Measurements from ENCODE around the gene CBL. TPM values are rescaled to one million over a fixed set of nuclear protein-coding genes. Genes with fewer than 3 reads are reported as not detected.

The CBL gene
- polyA plus RNA-seq, 3 donors: 7.6 to 24.0 (median 23.1) TPM

DNA sequence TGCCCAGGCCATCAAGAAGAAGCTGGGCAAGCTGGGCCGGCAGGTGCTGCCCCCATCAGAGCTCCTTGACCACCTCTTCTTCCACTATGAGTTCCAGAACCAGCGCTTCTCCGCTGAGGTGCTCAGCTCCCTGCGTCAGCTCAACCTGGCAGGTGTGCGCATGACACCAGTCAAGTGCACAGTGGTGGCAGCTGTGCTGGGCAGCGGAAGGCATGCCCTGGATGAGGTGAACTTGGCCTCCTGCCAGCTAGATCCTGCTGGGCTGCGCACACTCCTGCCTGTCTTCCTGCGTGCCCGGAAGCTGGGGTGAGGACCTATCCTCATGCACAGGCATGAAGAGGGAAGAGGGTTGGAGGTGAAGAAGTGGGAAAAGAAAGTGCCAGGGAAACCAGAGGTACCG lies 26.2 kb upstream of the CBL start:
- DNase-seq: no peak
- 95% methylated on average over 10 of the region's 10 CpGs for WGBS (ENCODE audit: insufficient coverage)
- H2AFZ ChIP-seq (ENCODE audit: insufficient read depth, low read depth, low read length, poor library complexity, severe bottlenecking): no peak overlapping the region
- no peak overlapping the region for H3K9ac ChIP-seq (ENCODE audit: insufficient read depth, low read length, poor library complexity, severe bottlenecking)
- H3K79me2 ChIP-seq (ENCODE audit: insufficient read depth, low read length): no peaks in the 10 kb centered on the region
- peaks cover 37 to 63% of the 10 kb centered on the region in 2 donors for H3K36me3 Mint-ChIP-seq
- H4K20me1 ChIP-seq (ENCODE audit: insufficient read depth, low read length): no peaks in the 10 kb centered on the region
- no peak overlapping the region for H3K4me2 ChIP-seq (replicated peaks; ENCODE audit: extremely low read depth, low read length, poor library complexity, severe bottlenecking)
- no peak overlapping the region for H3K27ac ChIP-seq (ENCODE audit: low read depth in 1 of 2, low read length in 2 of 2)
- H3K9me3 Mint-ChIP-seq: peaks cover 0 to 2% (median 0%) of the 10 kb centered on the region in 7 donors
- peaks cover 28 to 29% of the 10 kb centered on the region in 2 donors for H3K4me1 ChIP-seq (ENCODE audit: control insufficient read depth in 1 of 2, insufficient read depth in 2 of 2, low read length in 2 of 2)
- intact Hi-C loops (cut with micrococcal nuclease): no loop called here
- TF ChIP-seq, protein P1, sequence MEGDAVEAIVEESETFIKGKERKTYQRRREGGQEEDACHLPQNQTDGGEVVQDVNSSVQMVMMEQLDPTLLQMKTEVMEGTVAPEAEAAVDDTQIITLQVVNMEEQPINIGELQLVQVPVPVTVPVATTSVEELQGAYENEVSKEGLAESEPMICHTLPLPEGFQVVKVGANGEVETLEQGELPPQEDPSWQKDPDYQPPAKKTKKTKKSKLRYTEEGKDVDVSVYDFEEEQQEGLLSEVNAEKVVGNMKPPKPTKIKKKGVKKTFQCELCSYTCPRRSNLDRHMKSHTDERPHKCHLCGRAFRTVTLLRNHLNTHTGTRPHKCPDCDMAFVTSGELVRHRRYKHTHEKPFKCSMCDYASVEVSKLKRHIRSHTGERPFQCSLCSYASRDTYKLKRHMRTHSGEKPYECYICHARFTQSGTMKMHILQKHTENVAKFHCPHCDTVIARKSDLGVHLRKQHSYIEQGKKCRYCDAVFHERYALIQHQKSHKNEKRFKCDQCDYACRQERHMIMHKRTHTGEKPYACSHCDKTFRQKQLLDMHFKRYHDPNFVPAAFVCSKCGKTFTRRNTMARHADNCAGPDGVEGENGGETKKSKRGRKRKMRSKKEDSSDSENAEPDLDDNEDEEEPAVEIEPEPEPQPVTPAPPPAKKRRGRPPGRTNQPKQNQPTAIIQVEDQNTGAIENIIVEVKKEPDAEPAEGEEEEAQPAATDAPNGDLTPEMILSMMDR (IDR thresholded peaks at IDR 0.05): no peak
- no peaks in the 10 kb centered on the region for H3K27me3 ChIP-seq (ENCODE audit: control insufficient read depth in 2 of 2, insufficient read depth in 2 of 2, low read length in 2 of 2)
- H3K4me3 Mint-ChIP-seq: no peak overlapping the region
- no peaks in the 10 kb centered on the region for H3K9me3 ChIP-seq (replicated peaks in 1 of 2; ENCODE audit: control insufficient read depth in 1 of 2, insufficient read depth in 1 of 2, low read length in 2 of 2)
- no peak overlapping the region for H3K4me3 ChIP-seq (replicated peaks in 1 of 3; ENCODE audit: low read depth in 2 of 3, low read length in 3 of 3)
- peaks cover 0 to 3% (median 0%) of the 10 kb centered on the region in 3 donors for H3K27me3 Mint-ChIP-seq (ENCODE audit: low read depth in 3 of 3)
- peaks cover 34 to 48% of the 10 kb centered on the region in 2 donors for H3K36me3 ChIP-seq (replicated peaks in 1 of 2; ENCODE audit: control insufficient read depth in 1 of 2, insufficient read depth in 2 of 2, low read length in 2 of 2)
- peak overlapping the region in 1 of 7 donors; percentile 20 for H3K27ac Mint-ChIP-seq
- H3K4me1 Mint-ChIP-seq: peaks cover 29% of the 10 kb centered on the region

DNA sequence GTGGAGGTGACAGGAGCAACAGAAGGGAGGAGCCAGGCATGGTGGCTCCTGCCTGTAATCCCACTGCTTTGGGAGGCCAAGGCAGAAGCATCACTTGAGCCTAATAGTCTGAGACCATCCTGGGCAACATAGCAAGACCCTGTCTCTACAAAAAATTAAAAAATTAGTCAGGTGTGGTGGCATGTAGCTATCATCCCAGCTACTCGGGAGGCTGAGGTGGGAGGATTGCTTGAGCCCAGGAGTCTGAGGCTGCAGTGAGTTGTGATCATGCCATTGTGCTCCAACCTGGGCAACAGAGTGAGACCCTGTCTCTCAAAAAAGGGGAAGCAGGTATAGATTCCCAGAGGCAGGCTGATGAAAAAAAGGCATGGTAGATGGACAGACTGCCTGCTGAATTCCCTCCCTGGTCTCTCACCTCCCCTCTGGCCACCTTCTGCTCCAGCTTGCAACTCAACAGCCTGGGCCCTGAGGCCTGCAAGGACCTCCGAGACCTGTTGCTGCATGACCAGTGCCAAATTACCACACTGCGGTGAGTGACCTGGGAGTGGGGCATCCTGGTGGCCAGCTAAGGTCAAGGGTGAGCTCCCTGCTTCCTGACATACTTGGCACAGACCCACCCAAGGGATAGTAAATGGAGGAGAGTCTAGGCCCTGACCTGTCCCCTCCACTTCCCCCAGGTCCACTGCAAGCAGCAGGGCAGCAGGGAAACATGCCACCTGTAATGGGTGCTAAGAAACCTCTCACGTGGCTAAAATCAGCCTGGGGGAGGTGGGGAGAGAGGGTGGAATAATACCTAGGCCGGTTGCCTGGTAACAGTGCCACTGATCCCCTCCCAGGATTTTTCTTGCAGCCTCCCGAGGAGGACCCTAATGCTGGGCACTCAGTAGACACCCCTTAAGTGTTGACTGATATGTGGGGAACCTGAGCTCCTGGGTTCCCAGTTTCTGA lies 25.1 kb upstream of the CBL start:
- Mint-ChIP-seq H3K4me1 (peaks cover 26% of the 10 kb centered on the region), H3K27ac (peak overlapping the region in 1 of 7 donors; percentile 62)
- H2AFZ ChIP-seq (ENCODE audit: insufficient read depth, low read depth, low read length, poor library complexity, severe bottlenecking): no peak overlapping the region

More for the DNA sequence above, 25.1 kb upstream of the CBL start:
- DNase-seq: no peak
- Histone ChIP-seq H3K4me2 (replicated peaks; ENCODE audit: extremely low read depth, low read length, poor library complexity, severe bottlenecking) (no peak overlapping the region), H3K36me3 (replicated peaks in 1 of 2; ENCODE audit: control insufficient read depth in 1 of 2, insufficient read depth in 2 of 2, low read length in 2 of 2) (peaks cover 24 to 38% of the 10 kb centered on the region in 2 donors), H4K20me1 (ENCODE audit: insufficient read depth, low read length) (no peaks in the 10 kb centered on the region), H3K79me2 (ENCODE audit: insufficient read depth, low read length) (no peaks in the 10 kb centered on the region), H3K9ac (ENCODE audit: insufficient read depth, low read length, poor library complexity, severe bottlenecking) (no peak overlapping the region), H3K4me1 (ENCODE audit: control insufficient read depth in 1 of 2, insufficient read depth in 2 of 2, low read length in 2 of 2) (peaks cover 28 to 29% of the 10 kb centered on the region in 2 donors), H3K27ac (ENCODE audit: low read depth in 1 of 2, low read length in 2 of 2) (peak overlapping the region in 1 of 2 donors; percentile 15), H3K4me3 (replicated peaks in 1 of 3; ENCODE audit: low read depth in 2 of 3, low read length in 3 of 3) (peak overlapping the region in 1 of 3 experiments; percentile 26), H3K27me3 (ENCODE audit: control insufficient read depth in 2 of 2, insufficient read depth in 2 of 2, low read length in 2 of 2) (no peaks in the 10 kb centered on the region), H3K9me3 (replicated peaks in 1 of 2; ENCODE audit: control insufficient read depth in 1 of 2, insufficient read depth in 1 of 2, low read length in 2 of 2) (no peaks in the 10 kb centered on the region)
- 94% methylated on average over 4 of the region's 6 CpGs for WGBS (ENCODE audit: insufficient coverage)
- Mint-ChIP-seq H3K36me3 (peaks cover 28 to 53% of the 10 kb centered on the region in 2 donors), H3K9me3 (peaks cover 0 to 2% (median 0%) of the 10 kb centered on the region in 7 donors), H3K4me3 (no peak overlapping the region), H3K27me3 (ENCODE audit: low read depth in 3 of 3) (peaks cover 0 to 3% (median 0%) of the 10 kb centered on the region in 3 donors)
- TF ChIP-seq, protein P1 (IDR thresholded peaks at IDR 0.05): no peak
- intact Hi-C loops (cut with micrococcal nuclease): no loop called here

Data from CD14-positive monocyte (primary cell).